Vagina (tissue), 2 donors: Measurements from ENCODE around the gene TAS1R3. TPM values are rescaled to one million over a fixed set of nuclear protein-coding genes. Genes with fewer than 3 reads are reported as not detected.

Experiments used
- DNase-seq, 2 donors: peaks; one replicate each; pipeline ENCODE4 v3.0.0-alpha.2; 2017; ENCODE audit errors: extremely low spot score in 2 of 2
- H3K27ac ChIP-seq: fragments of 200-600 bp; sonication (generic); one replicate; pipeline ENCODE4 v1.5.1; 2019
- H3K27me3 ChIP-seq: fragments of 200-600 bp; sonication (generic); one replicate; pipeline ENCODE4 v1.5.1; 2019
- H3K36me3 ChIP-seq, 2 donors: fragments of 200-600 bp; sonication (generic); one replicate each; pipeline ENCODE4 v1.5.1; 2017 to 2019
- H3K4me1 ChIP-seq: fragments of 200-600 bp; sonication (generic); one replicate; pipeline ENCODE4 v1.5.1; 2019
- H3K4me3 ChIP-seq, 2 donors: fragments of 200-600 bp; sonication (generic); 1 replicate in 1 of 2; 2 replicates in 1 of 2; pipeline ENCODE4 v1.5.1; 2016 to 2019
- H3K9me3 ChIP-seq: fragments of 200-600 bp; sonication (generic); one replicate; pipeline ENCODE4 v1.5.1; 2019
- CTCF ChIP-seq, 3 experiments: fragments of 450-650 bp in 2 of 3; fragments of 200-600 bp in 1 of 3; sonication (generic) in 1 of 3; IDR thresholded peaks; one replicate each; pipeline ENCODE4 v1.5.1; 2017 to 2019; ENCODE audit warnings: antibody characterized with exemption in 3 of 3, mild to moderate bottlenecking in 2 of 3, moderate library complexity in 2 of 3
- POLR2A ChIP-seq, 2 donors: fragments of 450-650 bp; IDR thresholded peaks; one replicate each; pipeline ENCODE4 v1.6.1; 2017; ENCODE audit warnings: antibody characterized with exemption in 2 of 2, mild to moderate bottlenecking in 2 of 2, moderate library complexity in 2 of 2
- POLR2AphosphoS5 ChIP-seq, 2 donors: sonication (generic); formaldehyde crosslinking; IDR thresholded peaks; one replicate each; pipeline ENCODE4 v1.9.0; 2017; ENCODE audit warnings: antibody characterized with exemption in 2 of 2, mild to moderate bottlenecking in 2 of 2, low read depth in 1 of 2; ENCODE audit not compliant: insufficient read depth in 1 of 2
- intact Hi-C: fragments of 100-400 bp; cut with DNase I; formaldehyde crosslinking; loops from one replicate; pipeline ENCODE4 v1.15.1; 2023
- total RNA-seq: library from RNA; depleted of rRNA; stranded (reverse); fragments of >200 nt; gene quantifications from one replicate; pipeline ENCODE4 v1.2.3, GENCODE V29; 2016

The TAS1R3 gene
- total RNA-seq, 1 donor from 2014 or later, result 0.74 TPM

- Histone ChIP-seq H3K4me1 (peaks cover 41% of the 10 kb centered on the region), H3K4me3 (no peak overlapping the region), H3K36me3 (peaks cover 0 to 41% of the 10 kb centered on the region in 2 donors)
Observed at GRCh38 chr1:1317420-1317819, 13.7 kb upstream of the TAS1R3 start.

GRCh38 chr1:1318131-1318652, 12.9 kb upstream of the TAS1R3 start:
- no peak for DNase-seq
- no peak for TF ChIP-seq CTCF (IDR thresholded peaks at IDR 0.05)
- TF ChIP-seq POLR2AphosphoS5 (IDR thresholded peaks at IDR 0.05; ENCODE audit: insufficient read depth in 1 of 2, low read depth in 1 of 2), result peak; percentile 53 to 91
- TF ChIP-seq POLR2A (IDR thresholded peaks at IDR 0.05), result no peak
- no peak overlapping the region for H3K4me3 ChIP-seq
- peaks cover 49% of the 10 kb centered on the region for H3K4me1 ChIP-seq
- H3K27me3 ChIP-seq, result no peaks in the 10 kb centered on the region
- H3K9me3 ChIP-seq, result no peaks in the 10 kb centered on the region
- intact Hi-C loops, result no loop called here
- peaks cover 0 to 33% of the 10 kb centered on the region in 2 donors for H3K36me3 ChIP-seq
- H3K27ac ChIP-seq, result peak overlapping the region; percentile 72

More at GRCh38 chr1:1317420-1317819, 13.7 kb upstream of the TAS1R3 start:
- TF ChIP-seq POLR2AphosphoS5 (IDR thresholded peaks at IDR 0.05; ENCODE audit: insufficient read depth in 1 of 2, low read depth in 1 of 2) (no peak), CTCF (IDR thresholded peaks at IDR 0.05) (no peak), POLR2A (IDR thresholded peaks at IDR 0.05) (no peak)
- intact Hi-C loops, result no loop called here
- H3K27me3 ChIP-seq, result no peaks in the 10 kb centered on the region
- no peak for DNase-seq
- peak overlapping the region; percentile 72 for H3K27ac ChIP-seq
- no peaks in the 10 kb centered on the region for H3K9me3 ChIP-seq

- Histone ChIP-seq H3K4me3 (no peak overlapping the region), H3K36me3 (peaks cover 0 to 25% of the 10 kb centered on the region in 2 donors), H3K4me1 (peaks cover 57% of the 10 kb centered on the region), H3K27ac (peak overlapping the region; percentile 72), H3K27me3 (no peaks in the 10 kb centered on the region), H3K9me3 (no peaks in the 10 kb centered on the region)
- no peak for DNase-seq
- intact Hi-C loops, result no loop called here
- no peak for TF ChIP-seq POLR2A (IDR thresholded peaks at IDR 0.05)
- no peak for TF ChIP-seq POLR2AphosphoS5 (IDR thresholded peaks at IDR 0.05; ENCODE audit: insufficient read depth in 1 of 2, low read depth in 1 of 2)
- TF ChIP-seq CTCF (IDR thresholded peaks at IDR 0.05), result no peak
Observed at GRCh38 chr1:1318777-1319645, 12.1 kb upstream of the TAS1R3 start.

DNA sequence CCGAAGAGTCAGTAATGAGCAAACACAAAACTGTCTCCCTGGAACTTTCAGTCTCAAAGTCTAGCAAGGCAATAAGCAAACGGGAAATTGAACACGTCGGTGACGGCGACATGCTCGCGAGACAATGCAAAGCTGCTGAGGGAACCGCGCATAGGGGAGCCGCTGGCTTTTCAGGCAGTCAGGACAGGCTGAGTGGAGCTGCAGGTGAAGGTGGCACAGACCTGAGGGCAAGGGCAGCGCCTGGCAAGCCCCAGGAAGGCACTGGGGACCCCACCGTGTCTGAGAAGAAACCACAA, 11.5 kb upstream of the TAS1R3 start:
- intact Hi-C loops, result no loop called here
- TF ChIP-seq POLR2A (IDR thresholded peaks at IDR 0.05) (no peak), POLR2AphosphoS5 (IDR thresholded peaks at IDR 0.05; ENCODE audit: insufficient read depth in 1 of 2, low read depth in 1 of 2) (no peak), CTCF (IDR thresholded peaks at IDR 0.05) (no peak)
- H3K4me1 ChIP-seq, result peaks cover 58% of the 10 kb centered on the region

More for the DNA sequence above, 11.5 kb upstream of the TAS1R3 start:
- peaks cover 0 to 19% of the 10 kb centered on the region in 2 donors for H3K36me3 ChIP-seq
- no peaks in the 10 kb centered on the region for H3K27me3 ChIP-seq
- H3K4me3 ChIP-seq, result no peak overlapping the region
- H3K27ac ChIP-seq, result peak overlapping the region; percentile 72
- H3K9me3 ChIP-seq, result no peaks in the 10 kb centered on the region
- DNase-seq, result no peak
